Ectodermal cell (in vitro differentiated cells): ENCODE measurements around the gene IL19.

Experiments used
- H3K27ac ChIP-seq: 2 replicates; pipeline ENCODE4 v1.7.0; 2013; ENCODE audit warnings: mild to moderate bottlenecking, low read depth, low read length; ENCODE audit not compliant: insufficient read depth, poor library complexity, severe bottlenecking
- H3K27me3 ChIP-seq: 2 replicates; pipeline ENCODE4 v1.7.0; 2013; ENCODE audit warnings: mild to moderate bottlenecking, low read length; ENCODE audit not compliant: insufficient read depth, control insufficient read depth, poor library complexity, severe bottlenecking
- H3K36me3 ChIP-seq: one replicate; pipeline ENCODE4 v1.7.0; 2013; ENCODE audit warnings: low read length; ENCODE audit not compliant: control insufficient read depth, insufficient read depth
- H3K4me1 ChIP-seq: one replicate; pipeline ENCODE4 v1.7.0; 2013; ENCODE audit warnings: low read length; ENCODE audit not compliant: control insufficient read depth, insufficient read depth
- H3K4me3 ChIP-seq: 2 replicates; pipeline ENCODE4 v1.7.0; 2013; ENCODE audit warnings: low read depth, low read length, control low read depth; ENCODE audit not compliant: insufficient read depth
- H3K9me3 ChIP-seq: 2 replicates; pipeline ENCODE4 v1.7.0; 2013; ENCODE audit warnings: mild to moderate bottlenecking, low read length, moderate library complexity; ENCODE audit not compliant: control insufficient read depth
- WGBS, 2 experiments: methylation state at CpG; one replicate each; pipeline ENCODE4 v1.1.7; 2013; ENCODE audit warnings: missing lambda C conversion rate in 2 of 2; 5-methylcytosine and 5-hydroxymethylcytosine counted together

Gene IL19

GRCh38 chr1:206787891-206788290 is 17.3 kb downstream of the IL19 start:
- no peak overlapping the region for H3K27ac ChIP-seq
- no peaks in the 10 kb centered on the region for H3K27me3 ChIP-seq
- no peak overlapping the region for H3K4me3 ChIP-seq
- no peaks in the 10 kb centered on the region for H3K9me3 ChIP-seq
- no peaks in the 10 kb centered on the region for H3K4me1 ChIP-seq
- 94 to 96% methylated on average over 5 of the region's 5 CpGs for WGBS, 2 experiments
- H3K36me3 ChIP-seq = no peaks in the 10 kb centered on the region

GRCh38 chr1:206788487-206789050 is 18.0 kb downstream of the IL19 start:
- no peaks in the 10 kb centered on the region for H3K9me3 ChIP-seq
- WGBS, 2 experiments = 92 to 100% methylated on average over 1 to 3 of the region's 3 CpGs
- H3K36me3 ChIP-seq = no peaks in the 10 kb centered on the region
- no peaks in the 10 kb centered on the region for H3K4me1 ChIP-seq
- H3K4me3 ChIP-seq = no peak overlapping the region
- no peak overlapping the region for H3K27ac ChIP-seq
- H3K27me3 ChIP-seq = no peaks in the 10 kb centered on the region

- WGBS, 2 experiments = 93% methylated on average over 11 of the region's 11 CpGs
- Histone ChIP-seq H3K4me1 (no peaks in the 10 kb centered on the region), H3K27ac (no peak overlapping the region), H3K9me3 (no peaks in the 10 kb centered on the region), H3K4me3 (no peak overlapping the region), H3K27me3 (no peaks in the 10 kb centered on the region), H3K36me3 (no peaks in the 10 kb centered on the region)
Observed at GRCh38 chr1:206790502-206791250, 20.1 kb downstream of the IL19 start.

- WGBS, 2 experiments = 81 to 85% methylated on average over 16 of the region's 16 CpGs
- no peaks in the 10 kb centered on the region for H3K9me3 ChIP-seq
- no peaks in the 10 kb centered on the region for H3K4me1 ChIP-seq
- H3K36me3 ChIP-seq = no peaks in the 10 kb centered on the region
- H3K4me3 ChIP-seq = no peak overlapping the region
- H3K27ac ChIP-seq = no peak overlapping the region
- H3K27me3 ChIP-seq = no peaks in the 10 kb centered on the region
Observed at GRCh38 chr1:206792939-206793607, 22.5 kb downstream of the IL19 start.

- Histone ChIP-seq H3K4me3 (no peak overlapping the region), H3K36me3 (no peaks in the 10 kb centered on the region), H3K27ac (no peak overlapping the region), H3K27me3 (no peaks in the 10 kb centered on the region), H3K9me3 (no peaks in the 10 kb centered on the region), H3K4me1 (no peaks in the 10 kb centered on the region)
- WGBS, 2 experiments = 77 to 81% methylated on average over 6 of the region's 7 CpGs
Observed at GRCh38 chr1:206793620-206794019, 23.0 kb downstream of the IL19 start.

- no peaks in the 10 kb centered on the region for H3K9me3 ChIP-seq
- no peaks in the 10 kb centered on the region for H3K27me3 ChIP-seq
- no peaks in the 10 kb centered on the region for H3K4me1 ChIP-seq
- no peak overlapping the region for H3K4me3 ChIP-seq
- 95 to 96% methylated on average over 11 of the region's 11 CpGs for WGBS, 2 experiments
- no peak overlapping the region for H3K27ac ChIP-seq
- H3K36me3 ChIP-seq = no peaks in the 10 kb centered on the region
Observed at GRCh38 chr1:206794294-206794908, 23.8 kb downstream of the IL19 start.

GRCh38 chr1:206796116-206796515 is 25.5 kb downstream of the IL19 start:
- H3K9me3 ChIP-seq = no peaks in the 10 kb centered on the region
- H3K4me1 ChIP-seq = no peaks in the 10 kb centered on the region
- H3K27ac ChIP-seq = no peak overlapping the region
- no peaks in the 10 kb centered on the region for H3K27me3 ChIP-seq
- no peaks in the 10 kb centered on the region for H3K36me3 ChIP-seq
- H3K4me3 ChIP-seq = no peak overlapping the region
- 88 to 94% methylated on average over 3 of the region's 3 CpGs for whole genome bisulfite sequencing, 2 experiments

GRCh38 chr1:206796981-206797402 is 26.4 kb downstream of the IL19 start:
- no peak overlapping the region for H3K27ac ChIP-seq
- H3K27me3 ChIP-seq = no peaks in the 10 kb centered on the region
- WGBS, 2 experiments = 92 to 94% methylated on average over 8 of the region's 8 CpGs
- no peak overlapping the region for H3K4me3 ChIP-seq
- no peaks in the 10 kb centered on the region for H3K36me3 ChIP-seq
- H3K4me1 ChIP-seq = no peaks in the 10 kb centered on the region
- H3K9me3 ChIP-seq = no peaks in the 10 kb centered on the region

- Histone ChIP-seq H3K9me3 (no peaks in the 10 kb centered on the region), H3K4me3 (no peak overlapping the region), H3K4me1 (no peaks in the 10 kb centered on the region), H3K36me3 (no peaks in the 10 kb centered on the region), H3K27ac (no peak overlapping the region), H3K27me3 (no peaks in the 10 kb centered on the region)
- 61 to 65% methylated on average over 8 of the region's 8 CpGs for WGBS, 2 experiments
Observed at GRCh38 chr1:206797534-206798383, 27.2 kb downstream of the IL19 start.
